Measurements from ENCODE around the gene NEURL2.

NEURL2 gene

DNA sequence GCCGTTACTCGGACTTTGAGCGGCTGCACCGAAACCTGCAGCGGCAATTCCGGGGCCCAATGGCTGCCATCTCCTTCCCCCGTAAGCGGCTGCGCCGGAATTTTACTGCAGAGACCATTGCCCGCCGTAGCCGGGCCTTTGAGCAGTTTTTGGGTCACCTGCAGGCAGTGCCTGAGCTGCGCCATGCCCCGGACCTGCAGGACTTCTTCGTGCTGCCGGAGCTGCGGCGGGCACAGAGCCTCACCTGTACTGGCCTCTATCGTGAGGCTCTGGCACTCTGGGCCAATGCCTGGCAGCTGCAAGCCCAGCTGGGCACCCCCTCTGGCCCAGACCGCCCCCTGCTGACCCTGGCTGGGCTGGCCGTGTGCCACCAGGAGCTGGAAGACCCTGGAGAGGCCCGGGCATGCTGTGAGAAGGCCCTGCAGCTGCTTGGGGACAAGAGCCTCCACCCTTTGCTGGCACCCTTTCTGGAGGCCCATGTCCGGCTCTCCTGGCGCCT lies 50.3 kb downstream of the NEURL2 start:
- DNase-seq: no peak

Data from effector CD8-positive, alpha-beta T cell (primary cell).